Hepatocyte (in vitro differentiated cells): ENCODE data around the gene ZFP28.

ENCODE experiments used
- CTCF ChIP-seq: fragments of 200-600 bp; sonication (generic); IDR thresholded peaks from 2 replicates; pipeline ENCODE4 v1.5.1; 2016; ENCODE audit warnings: antibody characterized with exemption, mild to moderate bottlenecking; ENCODE audit not compliant: poor library complexity
- EZH2 ChIP-seq: fragments of 200-600 bp; sonication (generic); IDR thresholded peaks from 2 replicates; pipeline ENCODE4 v1.6.1; 2016; ENCODE audit warnings: antibody characterized with exemption, mild to moderate bottlenecking, borderline replicate concordance
- EZH2phosphoT487 ChIP-seq: fragments of 200-600 bp; sonication (generic); IDR thresholded peaks from one replicate; pipeline ENCODE4 v1.6.1; 2018; ENCODE audit warnings: antibody characterized with exemption, mild to moderate bottlenecking, low read depth, moderate library complexity; ENCODE audit not compliant: unreplicated experiment, severe bottlenecking

GRCh38 chr19:56594783-56595547 lies 56.2 kb downstream of the ZFP28 start, which contains the start of gene ZNF71:
- TF ChIP-seq CTCF, result no peak
- no peak for TF ChIP-seq EZH2
- no peak for TF ChIP-seq EZH2phosphoT487
